ENCODE results near the gene TRMT2A. TPM values are rescaled to one million over a fixed set of nuclear protein-coding genes. Genes with fewer than 3 reads are reported as not detected.

Gene TRMT2A
- polyA plus RNA-seq, 1 of the 3 experiments (the other 2 are of a cell fraction) = 54.6 TPM

DNA sequence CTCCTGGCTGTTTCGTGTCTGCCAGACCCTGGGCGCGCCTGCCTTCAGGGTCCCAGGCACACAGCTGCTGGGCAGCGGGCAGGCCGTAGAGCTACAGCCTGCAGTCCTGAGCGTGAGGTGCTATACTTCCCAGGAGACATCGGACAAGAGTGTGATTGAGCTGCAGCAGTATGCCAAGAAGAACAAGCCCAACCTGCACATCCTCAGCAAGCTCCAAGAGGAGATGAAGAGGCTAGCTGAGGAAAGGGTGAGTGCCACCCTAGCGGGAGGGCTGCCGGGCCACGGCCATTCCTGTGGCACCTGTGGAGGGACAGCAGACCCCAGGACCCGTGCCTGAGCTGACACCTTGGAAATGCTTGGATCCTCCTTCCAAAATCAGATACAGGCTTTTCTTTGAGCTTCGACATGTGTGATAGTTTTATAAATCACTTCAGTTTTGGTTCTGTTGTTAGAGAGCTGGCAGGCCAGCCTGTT, 8.2 kb downstream of the TRMT2A start:
- Histone ChIP-seq H4K20me1 (ENCODE audit: insufficient read depth) (peaks cover 21% of the 10 kb centered on the region; the same call in 1 of the 2 replicates), H3K9me2 (no peaks in the 10 kb centered on the region), H3K4me3 (ENCODE audit: low read depth in 2 of 2, low read length in 1 of 2) (no peak overlapping the region), H3F3A (replicated peaks; ENCODE audit: insufficient read depth) (peaks cover 16% of the 10 kb centered on the region), H3K36me3 (replicated peaks in 1 of 2; ENCODE audit: control insufficient read depth in 1 of 2, insufficient read depth in 2 of 2, low read length in 1 of 2) (peaks cover 20 to 91% of the 10 kb centered on the region in 2 experiments), H3K9me3 (no peaks in the 10 kb centered on the region), H2AFZ (ENCODE audit: low read depth) (no peak overlapping the region), H3K4me2 (no peak overlapping the region), H3K27ac (ENCODE audit: low read depth in 2 of 2, low read length in 1 of 2) (no peak overlapping the region; a peak in 1 of 4 replicates), H3K79me2 (ENCODE audit: insufficient read depth) (peaks cover 15% of the 10 kb centered on the region), H3K27me3 (ENCODE audit: insufficient read depth) (no peaks in the 10 kb centered on the region), H3K4me1 (ENCODE audit: control insufficient read depth in 1 of 2, insufficient read depth in 2 of 2, low read depth in 1 of 2, low read length in 1 of 2) (no peaks in the 10 kb centered on the region; a peak in 1 of 4 replicates), H3K9ac (no peak overlapping the region)
- ChIA-PET POLR2A (no interaction called here), CTCF (interaction anchor here (0.8 to 1.2 kb wide), 3 partner anchors 8 to 21 kb away, joined by 3 read pairs; no protein-coding TSS in a partner anchor)
- no peak for TF ChIP-seq MXI1 (IDR thresholded peaks at IDR 0.05; ENCODE audit: low read depth, low read length)
- no peak for TF ChIP-seq EZH2phosphoT487 (IDR thresholded peaks at IDR 0.05; ENCODE audit: borderline replicate concordance, low read depth)
- no peak for TF ChIP-seq SIN3A (IDR thresholded peaks at IDR 0.05; ENCODE audit: borderline replicate concordance, low read depth, low read length)
- TF ChIP-seq FOXM1 (IDR thresholded peaks at IDR 0.05; ENCODE audit: low read depth) = no peak
- no peak for TF ChIP-seq TCF12 (IDR thresholded peaks at IDR 0.05)
- TF ChIP-seq GABPA (IDR thresholded peaks at IDR 0.05; ENCODE audit: low read depth) = no peak
- TF ChIP-seq, protein P1, sequence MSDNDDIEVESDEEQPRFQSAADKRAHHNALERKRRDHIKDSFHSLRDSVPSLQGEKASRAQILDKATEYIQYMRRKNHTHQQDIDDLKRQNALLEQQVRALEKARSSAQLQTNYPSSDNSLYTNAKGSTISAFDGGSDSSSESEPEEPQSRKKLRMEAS (IDR thresholded peaks at IDR 0.05; ENCODE audit: low read depth) = no peak
- TF ChIP-seq RFX5 (IDR thresholded peaks at IDR 0.05; ENCODE audit: low read length) = no peak
- TF ChIP-seq, protein P2, sequence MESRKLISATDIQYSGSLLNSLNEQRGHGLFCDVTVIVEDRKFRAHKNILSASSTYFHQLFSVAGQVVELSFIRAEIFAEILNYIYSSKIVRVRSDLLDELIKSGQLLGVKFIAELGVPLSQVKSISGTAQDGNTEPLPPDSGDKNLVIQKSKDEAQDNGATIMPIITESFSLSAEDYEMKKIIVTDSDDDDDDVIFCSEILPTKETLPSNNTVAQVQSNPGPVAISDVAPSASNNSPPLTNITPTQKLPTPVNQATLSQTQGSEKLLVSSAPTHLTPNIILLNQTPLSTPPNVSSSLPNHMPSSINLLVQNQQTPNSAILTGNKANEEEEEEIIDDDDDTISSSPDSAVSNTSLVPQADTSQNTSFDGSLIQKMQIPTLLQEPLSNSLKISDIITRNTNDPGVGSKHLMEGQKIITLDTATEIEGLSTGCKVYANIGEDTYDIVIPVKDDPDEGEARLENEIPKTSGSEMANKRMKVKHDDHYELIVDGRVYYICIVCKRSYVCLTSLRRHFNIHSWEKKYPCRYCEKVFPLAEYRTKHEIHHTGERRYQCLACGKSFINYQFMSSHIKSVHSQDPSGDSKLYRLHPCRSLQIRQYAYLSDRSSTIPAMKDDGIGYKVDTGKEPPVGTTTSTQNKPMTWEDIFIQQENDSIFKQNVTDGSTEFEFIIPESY (IDR thresholded peaks at IDR 0.05; ENCODE audit: borderline replicate concordance, low read depth) = no peak
- no peak for TF ChIP-seq FOSL2 (IDR thresholded peaks at IDR 0.05; ENCODE audit: borderline replicate concordance, low read depth)
- no peak for TF ChIP-seq RAD21 (IDR thresholded peaks at IDR 0.05; ENCODE audit: low read length)
- TF ChIP-seq, protein P3, sequence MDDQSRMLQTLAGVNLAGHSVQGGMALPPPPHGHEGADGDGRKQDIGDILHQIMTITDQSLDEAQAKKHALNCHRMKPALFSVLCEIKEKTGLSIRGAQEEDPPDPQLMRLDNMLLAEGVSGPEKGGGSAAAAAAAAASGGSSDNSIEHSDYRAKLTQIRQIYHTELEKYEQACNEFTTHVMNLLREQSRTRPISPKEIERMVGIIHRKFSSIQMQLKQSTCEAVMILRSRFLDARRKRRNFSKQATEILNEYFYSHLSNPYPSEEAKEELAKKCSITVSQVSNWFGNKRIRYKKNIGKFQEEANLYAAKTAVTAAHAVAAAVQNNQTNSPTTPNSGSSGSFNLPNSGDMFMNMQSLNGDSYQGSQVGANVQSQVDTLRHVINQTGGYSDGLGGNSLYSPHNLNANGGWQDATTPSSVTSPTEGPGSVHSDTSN (IDR thresholded peaks at IDR 0.05) = no peak
- no peak for TF ChIP-seq NRF1 (IDR thresholded peaks at IDR 0.05; ENCODE audit: low read depth, low read length)
- no peak for TF ChIP-seq POLR2AphosphoS5 (IDR thresholded peaks at IDR 0.05; ENCODE audit: low read depth, low read length)
- TF ChIP-seq YY1 (IDR thresholded peaks at IDR 0.05; ENCODE audit: low read depth) = no peak
- TF ChIP-seq TAF1 (IDR thresholded peaks at IDR 0.05; ENCODE audit: borderline replicate concordance, low read depth, low read length) = no peak
- no peak for TF ChIP-seq GATA2 (CRISPR knock-in tag; IDR thresholded peaks at IDR 0.05)
- no peak for DNase-seq
- 93% methylated on average over 5 of the region's 12 CpGs for WGBS (ENCODE audit: low lambda C conversion rate)

Measured in SK-N-SH (cell line).